HG02588 (cell line): Measurements from ENCODE around the gene ANTXR2.
"Not testable (repeated sequence)": the region's sequence is repeated elsewhere in the genome, so short reads cannot be mapped to it uniquely, and the experiment has no call there.

ENCODE experiments used
- ATAC-seq: cut with Tn5 transposase; IDR thresholded peaks from one replicate; pipeline ENCODE4 v1.9.1; 2021; ENCODE audit warnings: mild to moderate bottlenecking, moderate library complexity; ENCODE audit not compliant: unreplicated experiment

ANTXR2 gene

DNA sequence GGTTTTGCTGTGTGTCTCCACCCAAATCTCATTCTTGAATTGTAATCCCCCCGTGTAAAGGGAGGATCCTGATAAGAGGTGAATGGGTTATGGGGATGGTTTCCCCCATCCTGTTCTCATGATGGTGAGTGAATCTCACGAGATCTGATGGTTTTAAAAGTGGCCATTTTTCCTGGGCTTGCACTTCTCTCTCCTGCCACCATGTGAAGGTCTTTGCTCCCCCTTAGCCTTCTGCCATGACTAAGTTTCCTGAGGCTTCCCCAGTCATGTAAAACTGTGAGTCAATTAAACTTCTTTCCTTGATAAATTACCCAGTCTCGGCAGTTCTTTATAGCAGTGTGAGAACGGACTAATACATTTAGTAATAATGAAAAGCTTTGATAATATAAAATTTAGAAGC, 46.9 kb downstream of the ANTXR2 start:
- ATAC-seq, result no peak

DNA sequence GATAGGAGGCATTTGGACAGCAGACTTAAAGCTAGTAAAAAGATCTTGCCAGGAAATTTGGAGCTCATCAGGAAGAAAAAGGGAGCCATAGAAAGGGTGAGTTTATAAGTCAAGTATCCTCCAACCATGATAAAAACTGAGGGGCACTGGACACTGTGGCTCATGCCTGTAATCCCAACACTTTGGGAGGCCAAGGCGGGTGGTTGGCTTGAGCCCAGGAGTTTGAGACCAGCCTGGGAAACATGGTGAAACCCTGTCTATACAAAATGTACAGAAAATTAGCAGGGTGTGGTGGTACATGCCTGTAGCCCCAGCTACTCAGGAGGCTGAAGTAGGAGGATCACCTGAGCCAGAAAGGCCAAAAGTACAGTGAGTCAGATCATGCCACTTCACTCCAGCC, 48.7 kb downstream of the ANTXR2 start:
- no peak for ATAC-seq

- ATAC-seq, result no peak
These were observed 50.7 kb downstream of the ANTXR2 start for GRCh38 chr4:80022282-80022681.

DNA sequence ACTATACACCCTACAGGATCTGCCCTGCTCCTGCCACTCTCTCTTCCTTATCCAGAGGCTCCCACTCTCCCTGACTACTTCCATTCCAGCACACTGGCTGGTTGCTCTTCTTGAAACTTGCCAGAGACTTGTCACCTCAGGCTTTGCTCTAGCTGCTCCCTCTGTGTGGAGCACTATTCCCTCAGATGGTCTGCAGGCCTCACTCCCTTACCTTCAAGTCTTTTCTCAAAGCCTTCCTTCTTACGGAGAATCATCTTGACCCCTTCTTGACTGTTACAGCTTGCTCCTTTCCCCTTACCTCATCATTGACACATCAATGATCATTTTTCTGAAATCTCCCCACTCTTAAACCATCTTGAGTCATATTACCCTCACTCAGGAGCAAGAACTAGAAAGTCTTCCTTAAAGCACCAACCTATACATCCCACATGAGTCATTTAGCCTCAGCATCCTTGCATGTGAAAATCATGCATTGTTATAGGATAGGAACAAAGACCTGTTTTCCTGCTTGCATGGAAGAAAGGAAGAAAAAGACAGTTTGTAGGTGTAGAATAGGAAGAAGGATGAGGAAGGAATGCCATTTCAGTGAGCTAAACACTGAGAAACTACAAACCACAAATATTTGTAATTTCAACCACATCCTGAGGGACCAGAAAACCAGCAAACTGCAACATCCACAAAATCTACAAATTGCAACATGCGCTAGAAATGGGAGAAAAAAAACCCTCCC, 55.7 kb downstream of the ANTXR2 start:
- ATAC-seq, result no peak

- no peak for ATAC-seq
These were observed 56.5 kb downstream of the ANTXR2 start for GRCh38 chr4:80016506-80016905.

DNA sequence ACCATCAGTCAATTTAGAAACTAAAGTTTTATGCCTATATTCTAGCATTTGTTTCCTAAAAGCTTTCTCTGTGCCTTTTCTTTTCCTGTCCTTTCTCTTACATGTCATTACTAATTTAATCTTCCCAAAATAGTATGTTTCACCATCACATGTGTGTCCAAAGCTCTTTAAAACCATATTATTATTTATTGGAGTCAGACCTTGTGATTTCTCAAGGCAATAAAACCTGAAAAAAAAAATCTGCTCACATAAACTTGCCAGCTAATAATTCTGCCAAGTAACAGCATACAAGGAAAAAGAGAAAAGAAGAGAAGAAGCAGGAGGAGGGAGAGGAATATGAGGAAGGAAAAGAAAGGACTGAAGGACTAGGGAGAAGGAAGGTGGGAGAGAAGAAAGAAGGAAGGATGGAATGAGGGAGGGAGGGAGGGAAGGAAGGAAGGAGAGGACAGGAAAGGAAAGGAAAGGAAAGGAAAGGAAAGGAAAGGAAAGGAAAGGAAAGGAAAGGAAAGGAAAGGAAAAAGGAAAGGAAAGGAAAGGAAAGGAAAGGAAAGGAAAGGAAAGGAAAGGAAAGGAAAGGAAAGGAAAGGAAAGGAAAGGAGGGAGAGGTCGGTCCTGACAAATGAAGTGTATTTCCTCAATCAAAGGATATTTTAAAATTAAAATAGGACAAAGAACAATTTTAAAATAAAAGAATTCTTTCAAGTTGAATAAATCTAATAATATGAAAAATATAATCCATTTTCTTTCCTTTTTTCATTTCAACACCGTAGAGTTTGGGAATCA, 57.4 kb downstream of the ANTXR2 start:
- no peak for ATAC-seq

DNA sequence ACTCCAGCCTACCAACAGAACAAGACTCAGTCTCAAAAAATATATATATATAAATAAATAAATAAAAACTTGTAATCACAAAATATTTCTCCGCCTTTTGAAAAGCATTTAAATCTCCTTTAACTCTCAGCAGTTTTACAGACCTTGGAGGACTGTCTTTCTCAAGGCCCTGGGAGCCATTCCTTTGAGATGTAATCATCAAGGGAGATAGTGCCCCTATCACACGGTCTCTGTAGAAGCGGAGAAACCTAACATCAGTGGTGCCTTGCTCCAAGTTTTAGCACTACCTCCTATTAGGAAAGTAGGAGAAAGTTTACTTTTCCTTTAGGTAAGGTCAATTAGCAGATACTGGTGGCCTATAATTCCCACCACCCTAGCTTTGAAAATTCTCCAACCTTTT, 58.5 kb downstream of the ANTXR2 start:
- ATAC-seq, result no peak

GRCh38 chr4:80012291-80012690, 60.7 kb downstream of the ANTXR2 start:
- ATAC-seq, result no peak

DNA sequence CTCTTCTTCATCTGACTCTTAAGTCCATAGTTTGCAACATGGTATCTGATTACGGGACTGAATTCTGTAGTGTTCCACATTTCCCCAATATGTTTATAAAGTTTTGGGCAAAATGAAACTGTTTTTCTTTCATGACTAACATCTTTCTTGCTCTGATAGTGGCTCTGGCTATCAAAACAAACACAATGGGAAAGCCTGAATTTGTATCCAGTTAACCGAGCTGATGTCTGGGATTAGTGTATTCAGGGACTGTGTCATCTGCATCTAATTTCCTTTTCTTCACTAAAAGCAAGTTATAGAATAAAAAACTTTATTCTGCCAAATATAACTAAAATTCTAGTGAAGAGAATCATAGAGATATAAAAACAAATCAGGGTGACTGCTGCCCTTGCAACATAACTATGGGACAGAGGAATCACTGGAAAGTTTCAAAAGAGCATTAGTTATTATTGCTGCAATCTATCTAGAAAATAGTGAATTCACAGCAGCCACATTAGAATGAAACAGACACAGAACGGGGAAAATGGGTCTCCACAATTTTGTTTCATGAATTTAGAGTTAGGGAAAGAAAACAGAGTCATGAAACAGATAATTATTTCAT, 61.3 kb downstream of the ANTXR2 start:
- no peak for ATAC-seq

- ATAC-seq, result no peak
These were observed 62.7 kb downstream of the ANTXR2 start for GRCh38 chr4:80010316-80010715.

GRCh38 chr4:80009806-80010205, 63.2 kb downstream of the ANTXR2 start:
- ATAC-seq, result no peak

GRCh38 chr4:80008971-80009370, 64.1 kb downstream of the ANTXR2 start:
- ATAC-seq, result no peak

DNA sequence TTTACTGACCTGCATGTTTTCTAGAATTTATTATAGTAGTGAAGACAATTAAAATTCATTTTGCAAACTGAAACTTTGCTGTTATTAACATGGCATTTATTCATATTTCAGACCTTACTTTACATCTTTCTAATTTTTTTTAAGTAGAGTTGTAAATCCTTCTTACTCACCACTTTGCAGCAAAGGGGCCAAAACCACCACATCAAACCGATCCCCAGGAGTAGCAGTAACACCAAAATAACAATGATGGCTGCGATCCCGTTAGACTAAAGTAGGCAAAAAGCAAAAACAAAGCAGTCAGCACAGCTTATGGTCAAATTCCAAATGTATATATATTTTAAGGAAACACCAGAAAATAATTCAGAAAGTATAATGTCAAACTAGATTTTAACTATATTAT, 64.7 kb downstream of the ANTXR2 start:
- ATAC-seq, result no peak

GRCh38 chr4:80007745-80008149, 65.3 kb downstream of the ANTXR2 start:
- peak; percentile 68 for ATAC-seq

GRCh38 chr4:80006935-80007744, 65.9 kb downstream of the ANTXR2 start:
- ATAC-seq, result no peak

GRCh38 chr4:80005863-80006262, 67.2 kb downstream of the ANTXR2 start:
- ATAC-seq, result no peak

GRCh38 chr4:80004319-80004718, 68.7 kb downstream of the ANTXR2 start:
- no peak for ATAC-seq

GRCh38 chr4:80002559-80002958, 70.5 kb downstream of the ANTXR2 start:
- ATAC-seq, result not testable (repeated sequence)

DNA sequence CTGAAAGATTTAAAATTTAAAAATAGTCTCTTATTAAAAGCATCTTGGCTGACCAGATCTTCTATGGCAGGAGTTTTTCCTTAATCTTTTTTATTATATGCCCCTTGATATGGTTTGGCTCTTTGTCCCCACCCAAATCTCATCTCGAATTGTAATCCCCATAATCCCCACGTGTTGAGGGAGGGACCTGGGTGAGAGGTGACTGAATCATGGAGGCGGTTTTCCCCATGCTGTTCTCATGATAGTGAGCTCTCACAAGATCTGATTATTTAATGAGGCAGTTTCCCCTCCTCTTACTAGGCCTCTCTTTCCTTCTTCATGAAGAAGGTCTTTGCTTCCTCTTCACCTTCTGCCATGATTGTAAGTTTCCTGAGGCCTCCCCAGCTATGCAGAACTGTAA, 74.0 kb downstream of the ANTXR2 start:
- ATAC-seq, result not testable (repeated sequence)

- no peak for ATAC-seq
These were observed 74.8 kb downstream of the ANTXR2 start for GRCh38 chr4:79998201-79998600.

GRCh38 chr4:79996851-79997250, 76.2 kb downstream of the ANTXR2 start:
- ATAC-seq, result no peak
